DMS79 (cell line): Measurements from ENCODE around the gene ZNF200.
"Not testable (repeated sequence)": the region's sequence is repeated elsewhere in the genome, so short reads cannot be mapped to it uniquely, and the experiment has no call there.

Experiments used
- DNase-seq: peaks from one replicate; lab custom pipeline; 2025; lab: John Stamatoyannopoulos, UW

Gene ZNF200

DNA sequence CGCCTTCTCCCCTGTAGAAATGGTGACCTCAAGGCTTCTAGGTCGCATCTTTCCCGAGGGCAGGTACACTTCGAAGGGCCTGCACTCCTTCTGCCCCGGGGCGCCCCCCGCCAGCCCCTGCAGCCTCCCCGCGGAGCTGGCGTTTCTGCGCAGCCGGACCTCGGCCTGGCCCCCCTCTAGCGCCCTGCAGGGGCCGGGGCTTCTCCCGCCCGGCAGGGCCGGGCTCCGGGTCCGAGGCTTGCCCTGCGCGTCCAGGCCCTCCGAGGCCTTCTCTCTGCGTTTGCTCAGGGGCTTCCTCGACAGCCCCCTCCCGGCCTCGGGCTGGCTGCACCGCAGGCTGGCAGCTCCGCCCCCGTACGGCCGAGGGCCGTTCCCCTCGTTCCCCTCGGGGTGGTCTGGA is 19.4 kb upstream of the ZNF200 start:
- no peak for DNase-seq

DNA sequence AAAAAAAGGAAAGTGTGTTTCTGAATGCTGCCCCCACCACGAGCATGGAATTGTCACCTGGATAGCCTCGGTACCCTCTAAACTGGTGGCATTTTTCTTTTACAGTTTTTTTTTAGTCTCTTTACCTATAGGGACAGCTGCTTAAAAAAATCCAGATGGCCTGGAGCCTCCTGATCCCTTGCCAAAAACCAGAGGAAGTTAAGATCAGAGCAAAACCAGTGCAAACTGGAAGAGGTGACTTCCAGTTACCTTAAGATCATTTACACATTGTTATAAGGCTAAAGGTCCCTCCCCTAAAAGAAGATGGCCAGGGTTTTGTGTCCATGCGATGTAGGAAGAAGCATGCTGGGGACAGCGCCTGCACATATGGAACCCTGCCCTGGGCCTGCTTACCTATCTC is 18.0 kb upstream of the ZNF200 start:
- DNase-seq: no peak

DNA sequence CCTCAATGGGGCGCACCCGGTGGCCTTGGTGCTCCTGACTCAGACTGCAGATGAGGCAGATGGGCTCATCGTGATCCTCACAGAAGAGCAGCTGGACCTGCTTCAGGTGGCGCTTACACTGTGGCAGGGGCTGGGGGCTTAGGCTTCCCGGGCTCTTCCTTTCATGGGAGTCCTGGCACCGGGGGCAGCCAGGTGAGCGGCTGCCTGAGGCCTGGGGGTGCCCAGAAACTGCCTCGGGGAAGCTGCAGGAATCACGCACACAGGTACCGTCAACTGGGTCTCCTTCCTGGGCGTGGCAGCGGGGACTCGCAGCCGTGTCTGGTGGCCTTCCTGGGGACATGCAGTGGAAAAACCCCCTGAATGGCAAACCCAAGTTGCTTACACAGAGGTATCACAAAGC is 14.5 kb upstream of the ZNF200 start:
- DNase-seq: no peak

DNA sequence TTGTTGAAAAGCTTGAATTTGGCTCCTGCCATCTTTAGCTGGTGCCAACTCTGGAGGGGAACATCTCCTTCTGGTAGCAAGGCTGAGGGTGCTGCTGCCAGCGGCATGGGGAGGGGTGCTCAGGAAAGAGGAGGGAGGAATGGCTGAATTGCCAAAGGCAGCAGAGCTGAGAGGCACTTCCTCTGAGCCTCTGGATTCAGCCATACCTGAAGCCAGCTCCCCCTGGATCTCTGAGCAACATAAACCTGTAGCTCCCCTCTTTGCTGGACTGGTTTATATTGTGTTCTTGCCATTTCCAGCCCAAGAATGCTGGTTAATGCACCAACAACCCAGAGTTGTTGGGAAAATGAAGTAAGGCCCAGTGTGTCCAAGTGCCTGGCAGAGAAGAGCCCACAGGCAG is 14.1 kb upstream of the ZNF200 start:
- DNase-seq: no peak

DNA sequence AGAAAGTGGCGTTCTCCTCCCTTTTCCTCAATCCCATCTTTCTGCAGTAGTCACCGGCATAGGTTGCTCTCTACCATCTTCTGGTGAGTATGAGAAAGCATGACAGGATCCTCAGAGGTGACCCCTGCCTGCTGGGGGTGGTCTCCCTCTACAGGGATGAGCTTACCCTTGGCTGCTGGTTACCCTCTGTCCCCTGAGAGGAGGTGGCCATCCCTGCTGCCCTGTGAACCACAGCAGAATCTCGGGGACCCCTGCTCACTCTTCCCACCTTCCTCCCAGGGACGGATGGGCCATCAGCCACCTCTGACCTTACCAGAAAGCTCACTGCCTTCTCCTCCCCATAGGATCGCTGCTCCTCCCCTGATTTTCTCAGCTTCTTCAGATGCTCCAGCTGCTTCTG is 13.6 kb upstream of the ZNF200 start:
- no peak for DNase-seq

DNA sequence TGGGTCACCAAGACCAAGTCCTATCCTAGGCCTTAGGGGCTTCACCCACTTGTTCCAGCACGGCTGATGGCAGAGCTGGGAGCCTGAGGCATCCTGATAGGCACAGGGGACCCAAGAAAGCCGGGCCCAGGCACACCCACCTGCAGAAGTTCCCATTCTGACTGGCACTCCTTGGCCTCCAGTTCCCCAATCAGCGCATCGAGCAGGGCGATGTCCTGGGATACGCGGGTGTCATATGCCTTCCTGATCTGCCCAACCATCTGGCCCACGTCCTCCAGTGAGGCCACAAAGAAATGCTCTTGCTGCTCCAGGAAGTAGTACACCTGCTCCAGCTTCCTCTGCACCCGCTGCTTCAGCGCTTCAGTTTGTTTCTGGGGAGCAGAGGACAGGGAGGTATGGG is 11.9 kb upstream of the ZNF200 start:
- no peak for DNase-seq

DNA sequence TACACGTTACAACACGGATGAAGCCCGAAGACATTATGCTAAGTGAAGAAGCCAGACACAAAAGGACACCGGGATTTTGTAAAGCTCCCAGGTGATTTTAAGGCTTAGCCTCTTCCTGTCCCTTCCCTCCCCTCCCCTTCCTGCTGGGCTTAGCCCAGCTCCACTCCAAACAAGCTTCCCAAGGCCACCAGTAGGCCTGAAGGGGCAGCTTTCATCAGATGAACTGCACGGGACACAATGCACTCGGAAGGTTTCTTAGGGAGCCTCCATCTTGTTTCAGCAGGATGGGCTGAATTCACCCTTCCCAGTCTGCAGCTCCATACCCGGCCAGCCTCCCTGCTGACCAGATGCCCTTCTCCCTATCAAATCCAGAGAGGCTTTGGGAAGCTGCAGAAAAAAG is 11.0 kb upstream of the ZNF200 start:
- DNase-seq: no peak

DNA sequence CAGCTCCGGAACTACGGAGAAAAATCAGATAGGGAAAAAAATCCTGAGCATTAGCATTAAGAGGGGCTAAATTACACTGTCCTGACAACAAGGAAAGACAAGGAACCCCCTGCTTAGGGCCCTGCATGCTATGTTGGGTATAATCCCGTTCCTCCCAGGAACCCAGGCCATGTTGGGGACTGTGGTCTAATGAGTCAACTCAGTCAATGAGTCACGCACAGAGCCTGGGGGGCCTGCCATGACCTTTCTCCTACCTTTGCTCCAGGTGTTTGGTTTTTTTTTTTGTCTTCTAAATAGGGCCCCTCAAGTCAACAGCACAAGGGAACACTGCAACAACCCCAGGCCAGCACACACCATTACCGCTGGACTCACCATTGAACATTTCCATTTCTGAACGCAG is 8.9 kb upstream of the ZNF200 start:
- no peak for DNase-seq

DNA sequence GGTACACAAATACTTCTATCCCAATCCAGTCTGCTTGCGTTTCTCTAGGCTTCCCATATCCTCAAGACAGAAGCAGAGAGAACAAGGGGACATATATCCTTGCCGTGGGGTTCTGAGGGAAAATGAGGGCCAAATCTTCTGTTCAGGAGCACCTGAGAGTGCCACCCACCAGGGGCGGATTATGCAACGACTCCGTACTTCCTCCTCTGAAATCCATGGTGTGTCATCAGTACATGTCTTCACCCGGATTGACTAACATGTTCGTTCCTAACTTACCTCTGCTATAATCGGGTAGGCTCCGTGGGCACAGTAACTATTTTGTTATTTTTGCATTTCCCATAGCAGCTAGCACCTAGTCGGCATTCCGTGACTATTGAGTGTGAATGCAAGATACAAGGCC is 7.8 kb upstream of the ZNF200 start:
- no peak for DNase-seq

DNA sequence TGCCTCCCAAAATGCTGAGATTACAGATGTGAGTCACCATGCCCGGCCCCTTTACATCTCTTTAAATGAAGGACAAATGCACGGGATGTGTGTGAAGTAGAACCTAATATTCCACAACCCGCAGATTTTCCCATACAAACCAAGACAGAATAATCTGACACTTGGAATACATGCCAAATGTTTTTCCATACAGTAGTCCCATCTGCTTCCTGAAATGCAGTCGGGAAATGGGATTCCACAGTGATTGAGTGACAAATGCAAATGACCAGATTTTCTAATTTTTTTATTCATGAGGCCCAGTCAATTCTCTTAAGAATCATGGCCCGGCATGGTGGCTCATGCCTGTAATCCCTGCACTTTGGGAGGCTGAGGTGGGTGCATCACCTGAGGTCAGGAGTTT is 6.8 kb upstream of the ZNF200 start:
- no peak for DNase-seq

DNA sequence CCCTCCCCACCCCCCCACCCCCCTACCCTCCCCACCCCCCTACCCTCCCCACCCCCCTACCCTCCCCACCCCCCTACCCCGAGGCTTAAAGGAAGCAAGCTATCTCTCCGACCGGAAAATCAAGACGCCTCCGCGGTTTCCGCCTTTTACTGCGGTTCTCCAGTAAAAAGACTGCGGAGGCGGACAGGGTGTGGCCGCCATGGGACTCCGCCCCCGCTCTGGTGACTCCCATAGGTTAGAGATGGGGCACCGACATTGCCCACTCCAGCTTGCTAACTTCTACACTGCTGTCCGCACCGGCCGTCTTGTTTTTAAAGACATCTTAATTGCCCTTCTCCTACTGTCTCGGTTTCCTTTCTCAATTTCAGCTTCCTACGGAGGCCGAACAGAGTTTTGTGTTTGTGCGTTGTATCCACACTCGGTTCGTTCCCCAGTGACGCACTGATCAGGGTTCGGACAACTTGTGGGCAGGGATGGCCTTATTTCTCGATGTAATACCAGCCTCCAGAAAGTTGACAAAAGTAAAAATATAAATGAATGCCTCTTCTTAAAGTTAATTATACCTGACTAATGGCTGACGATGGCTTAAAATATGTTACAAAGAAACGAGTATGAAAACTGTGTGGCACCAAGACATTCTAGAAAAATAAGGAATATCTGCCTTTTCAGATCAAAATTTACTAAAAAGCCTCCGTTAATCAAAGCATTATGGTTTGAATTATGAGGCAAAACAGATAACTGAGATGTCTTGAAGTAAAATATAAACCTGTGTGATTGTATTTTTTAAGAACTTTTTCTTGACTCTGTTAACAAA is 1.1 kb upstream of the ZNF200 start:
- DNase-seq: no peak

DNA sequence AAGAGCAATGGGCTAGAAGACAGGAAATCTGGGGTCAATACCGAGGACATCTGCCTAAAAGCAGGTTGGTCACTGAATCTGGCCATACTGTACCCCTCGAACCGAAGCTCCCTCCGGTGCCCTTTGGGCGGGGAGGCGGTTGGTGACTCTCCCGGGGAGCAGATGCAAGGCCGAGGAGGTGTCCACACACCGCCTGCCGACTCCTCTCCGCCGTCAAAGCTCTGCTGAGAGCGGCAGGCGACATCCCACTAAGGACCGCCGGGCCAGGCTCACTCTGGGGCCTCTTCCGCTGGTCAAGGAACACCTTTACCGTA is 458 bp downstream of the ZNF200 start:
- no peak for DNase-seq

DNA sequence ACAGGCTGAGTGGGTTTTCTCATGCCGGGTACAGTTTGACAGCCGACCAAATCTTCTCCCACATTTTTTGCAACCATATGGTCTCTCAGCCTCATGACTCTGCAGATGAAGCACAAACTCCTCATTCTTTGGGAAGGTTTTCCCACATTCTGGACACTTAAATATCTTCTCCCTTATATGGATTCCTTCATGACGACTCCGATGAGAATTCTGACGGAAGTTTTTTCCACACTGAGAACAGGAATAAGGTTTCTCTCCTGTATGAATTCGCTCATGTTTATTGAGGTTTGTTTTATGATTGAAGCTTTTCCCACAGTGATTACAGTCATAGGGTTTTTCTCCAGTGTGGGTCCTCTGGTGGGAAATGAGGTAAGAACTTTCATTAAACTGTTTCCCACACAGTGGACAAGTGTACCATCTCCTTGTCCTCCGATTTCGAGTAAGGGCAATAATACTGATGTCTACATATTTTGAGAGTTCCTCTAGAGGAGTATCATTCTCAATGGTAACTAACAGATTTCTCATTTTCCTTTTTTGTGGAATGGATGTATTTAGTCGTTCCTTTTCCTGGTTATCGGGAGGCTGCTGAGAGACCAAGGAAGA is 10.9 kb downstream of the ZNF200 start:
- no peak for DNase-seq

DNA sequence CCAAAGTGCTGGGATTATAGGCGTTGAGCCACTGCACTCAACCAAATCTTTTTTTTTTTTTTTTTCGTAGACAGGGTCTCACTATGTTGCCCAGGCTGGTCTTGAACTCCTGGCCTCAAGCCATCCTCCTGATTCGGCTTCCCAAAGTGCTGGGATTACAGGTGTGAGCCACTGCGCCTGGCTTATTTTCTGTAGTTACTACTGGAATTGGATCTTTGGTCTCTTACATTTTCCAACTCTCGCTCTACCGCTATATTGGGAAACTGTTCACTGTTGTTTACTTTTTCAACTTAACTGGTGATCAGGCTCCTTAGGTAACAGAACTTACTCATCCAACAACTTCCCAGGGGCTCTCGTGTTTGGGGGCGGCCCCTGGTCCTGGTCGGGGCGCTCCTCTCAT is 14.1 kb downstream of the ZNF200 start:
- no peak for DNase-seq

DNA sequence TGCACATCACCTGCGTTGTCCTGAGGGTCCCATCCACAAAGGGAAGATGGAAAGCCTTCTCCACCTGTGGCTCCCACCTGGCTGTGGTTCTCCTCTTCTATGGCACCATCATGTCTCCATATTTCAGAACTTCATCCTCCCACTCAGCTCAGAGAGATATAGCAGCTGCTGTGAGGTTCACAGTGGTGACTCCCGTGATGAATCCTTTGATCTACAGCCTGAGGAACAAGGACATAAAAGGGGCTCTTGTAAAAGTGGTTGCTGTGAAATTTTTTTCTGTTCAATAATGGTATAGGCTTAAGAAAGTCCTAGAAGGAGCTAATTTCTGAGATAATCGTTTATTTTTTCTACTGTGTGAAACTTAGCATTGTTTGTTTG is 18.7 kb downstream of the ZNF200 start:
- no peak for DNase-seq

DNA sequence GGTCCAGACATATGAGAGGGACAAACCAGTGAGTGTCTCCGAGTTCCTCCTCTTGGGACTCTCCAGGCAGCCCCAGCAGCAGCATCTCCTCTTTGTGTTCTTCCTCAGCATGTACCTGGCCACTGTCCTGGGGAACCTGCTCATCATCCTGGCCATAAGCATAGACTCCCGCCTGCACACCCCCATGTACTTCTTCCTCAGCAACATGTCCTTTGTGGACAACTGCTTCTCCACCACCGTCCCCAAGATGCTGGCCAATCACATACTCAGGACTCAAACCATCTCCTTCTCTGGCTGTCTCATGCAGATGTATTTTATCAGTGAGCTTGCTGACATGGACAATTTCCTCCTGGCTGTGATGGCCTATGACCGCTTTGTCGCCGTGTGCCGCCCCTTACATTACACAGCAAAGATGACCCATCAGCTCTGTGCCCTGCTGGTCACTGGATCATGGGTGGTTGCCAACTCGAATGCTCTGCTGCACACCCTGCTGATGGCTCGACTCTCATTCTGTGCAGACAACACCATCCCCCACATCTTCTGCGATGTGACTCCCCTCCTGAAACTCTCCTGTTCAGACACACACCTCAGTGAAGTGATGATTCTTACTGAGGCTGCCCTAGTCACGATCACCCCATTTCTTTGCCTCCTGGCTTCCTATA is 19.2 kb downstream of the ZNF200 start:
- no peak for DNase-seq

DNA sequence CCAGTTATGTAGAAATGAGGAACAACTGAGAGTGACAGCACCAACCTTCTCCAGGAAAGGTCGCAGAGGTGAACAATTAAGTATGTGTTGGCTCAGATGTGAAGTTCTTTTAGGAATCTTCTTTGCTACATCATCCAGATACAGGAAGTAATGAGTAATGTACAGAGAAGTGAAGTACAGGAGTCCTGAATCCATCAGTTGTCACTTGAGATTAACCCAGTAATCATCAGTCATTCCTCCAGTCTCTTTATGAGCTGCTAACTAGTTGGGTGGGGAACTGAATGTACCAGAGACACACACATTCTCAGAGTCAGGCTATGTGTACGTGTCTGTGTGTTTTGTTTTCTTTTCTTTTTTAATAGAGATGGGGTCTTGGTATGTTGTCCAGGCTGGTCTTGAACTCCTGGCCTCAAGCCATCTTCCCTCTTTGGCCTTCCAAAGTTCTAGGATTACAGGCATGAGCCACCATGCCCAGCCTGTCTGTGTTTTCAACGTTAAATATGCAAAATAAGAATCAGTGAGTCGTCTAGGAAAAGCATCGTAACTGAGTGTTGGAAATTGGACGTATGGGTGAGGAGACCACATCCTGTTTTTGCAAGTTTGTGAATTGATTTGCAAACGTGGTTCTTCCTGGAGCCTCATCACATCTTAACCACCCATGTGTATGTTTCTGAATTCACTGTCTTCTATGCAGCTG is 19.9 kb downstream of the ZNF200 start:
- no peak for DNase-seq

DNA sequence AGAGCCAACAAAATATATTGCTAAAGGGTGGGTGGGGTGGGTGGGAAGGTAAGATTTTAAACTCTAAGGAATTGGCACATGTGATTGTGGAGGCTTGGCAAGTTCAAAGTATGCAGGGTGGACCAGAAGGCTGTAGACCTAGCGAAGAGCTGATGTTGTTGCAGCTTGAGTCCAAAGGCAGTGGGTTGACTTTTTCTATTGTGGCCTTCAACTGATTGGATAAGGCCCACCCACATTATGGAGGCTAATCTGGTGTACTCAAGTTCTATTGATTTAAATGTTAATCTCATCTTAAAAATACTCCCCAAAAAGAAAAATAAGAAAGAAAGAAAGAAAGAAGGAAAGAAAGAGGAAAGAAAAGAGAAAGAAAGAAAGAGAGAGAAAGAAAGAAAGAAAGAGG is 22.4 kb downstream of the ZNF200 start:
- DNase-seq: no peak

DNA sequence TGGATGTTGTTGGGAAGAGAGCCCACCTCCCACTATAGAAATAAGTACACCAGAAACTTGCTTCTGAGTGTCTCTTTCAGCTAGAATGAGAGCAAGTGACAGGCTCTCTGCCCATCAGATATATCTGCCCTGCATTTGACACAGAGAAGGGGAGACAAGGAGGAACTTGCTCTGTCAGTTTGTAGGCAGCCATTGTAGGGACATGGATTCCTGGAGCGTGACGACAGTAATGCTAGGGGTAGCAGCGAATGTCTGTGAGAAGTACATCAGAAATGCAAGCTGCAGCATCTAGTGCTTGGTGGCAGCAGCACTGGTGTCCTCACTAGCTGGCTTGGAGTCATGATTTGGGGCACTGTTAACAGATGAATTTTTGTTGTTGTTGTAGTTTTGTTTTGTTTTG is 23.0 kb downstream of the ZNF200 start:
- no peak for DNase-seq

DNA sequence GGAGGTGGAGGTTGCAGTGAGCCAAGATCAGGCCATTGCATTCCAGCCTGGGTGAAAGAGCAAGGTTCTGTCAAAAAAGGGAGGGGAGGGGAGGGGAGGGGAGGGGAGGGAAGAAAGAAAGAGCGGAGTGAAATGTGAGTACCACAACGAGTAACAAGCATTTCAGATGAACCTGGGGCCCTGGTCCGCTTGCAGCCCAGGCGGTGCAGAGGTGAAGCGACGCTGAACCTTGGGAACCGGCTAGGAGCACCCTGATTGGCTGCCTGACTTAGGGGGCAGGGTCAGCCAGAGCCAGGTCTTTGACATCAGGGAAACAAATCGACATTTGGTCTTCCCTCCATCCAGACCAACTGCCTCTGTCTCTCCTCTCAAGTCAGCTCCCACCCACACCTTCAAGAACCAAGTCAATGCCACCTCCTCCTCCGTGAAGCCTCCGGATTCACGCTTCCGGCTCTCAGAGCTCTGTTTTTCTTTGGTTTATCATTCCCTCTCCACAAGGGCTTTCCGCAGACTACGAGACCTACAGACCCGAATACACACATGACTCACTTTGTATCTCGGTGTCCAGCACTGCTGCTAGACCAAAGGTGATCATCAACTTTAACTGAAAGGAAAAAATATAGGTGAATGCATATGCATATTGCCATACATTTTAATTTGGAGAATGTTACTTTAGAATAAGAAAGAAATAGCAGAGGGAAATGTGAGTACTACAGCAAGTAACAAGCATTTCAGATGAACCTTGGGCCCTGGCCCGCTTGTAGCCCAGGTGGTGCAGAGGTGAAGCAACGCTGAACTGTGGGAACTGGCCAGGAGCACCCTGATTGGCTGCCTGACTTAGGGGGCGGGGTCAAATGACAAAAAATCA is 27.6 kb downstream of the ZNF200 start:
- DNase-seq: no peak

DNA sequence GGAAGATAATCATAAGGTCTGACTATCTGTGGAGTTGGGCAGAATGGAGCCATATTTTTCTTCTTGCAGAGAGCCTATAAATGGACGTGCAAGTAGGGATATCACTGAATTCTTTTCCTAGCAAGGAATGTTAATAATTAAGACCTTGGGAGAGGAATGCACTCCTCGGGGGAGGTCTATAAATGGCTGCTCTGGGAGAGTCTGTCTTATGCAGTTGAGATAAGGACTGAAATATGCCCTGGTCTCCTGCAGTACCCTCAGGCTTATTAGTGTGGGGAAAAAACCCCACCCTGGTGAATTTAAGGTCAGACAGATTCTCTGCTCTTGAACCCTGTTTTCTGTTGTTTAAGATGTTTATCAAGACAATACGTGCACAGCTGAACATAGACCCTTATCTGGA is 29.0 kb downstream of the ZNF200 start:
- not testable (repeated sequence) for DNase-seq

DNA sequence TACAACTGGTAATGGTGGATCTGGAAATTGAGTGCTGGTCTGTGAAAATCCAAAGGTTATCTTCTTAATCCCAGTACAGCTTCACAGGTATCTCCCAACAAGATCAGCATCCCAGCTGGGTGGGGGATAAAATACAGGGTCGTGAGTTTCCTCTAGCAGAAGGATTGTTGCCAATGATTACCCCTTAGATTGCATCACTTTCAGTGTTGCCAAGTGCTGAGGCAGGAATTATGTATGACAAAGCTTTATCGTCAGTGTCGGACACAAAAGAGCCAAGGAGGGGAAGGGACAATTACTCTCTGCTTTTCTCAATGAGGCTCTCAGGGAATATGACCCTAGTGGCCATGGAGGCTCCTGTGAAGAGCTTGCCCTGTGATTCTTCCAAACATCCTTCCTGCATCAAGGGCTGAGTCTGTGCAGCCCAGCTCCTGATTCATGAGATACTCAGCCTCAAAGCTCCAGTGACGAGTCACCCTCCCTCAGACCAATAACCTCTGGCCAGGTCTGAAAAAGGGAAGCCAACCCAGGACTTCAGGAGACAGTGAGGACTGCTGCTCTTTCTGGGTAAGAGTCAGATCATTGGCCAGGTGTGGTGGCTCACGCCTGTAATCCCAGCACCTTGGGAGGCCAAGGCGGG is 31.9 kb downstream of the ZNF200 start:
- DNase-seq: no peak
